ENCODE results near the gene IQUB. TPM values are rescaled to one million over a fixed set of nuclear protein-coding genes. Genes with fewer than 3 reads are reported as not detected.
A peak's percentile ranks its signal among the peaks of the same experiment; 100 is the strongest.
"Not testable (repeated sequence)": the region's sequence is repeated elsewhere in the genome, so short reads cannot be mapped to it uniquely, and the experiment has no call there.

The IQUB gene
- total and polyA plus RNA-seq, 5 donors: 0.07 to 0.79 (median 0.58) TPM

- intact Hi-C loops (cut with DNase I): no loop called here
- no peaks in the 10 kb centered on the region for H3K9me3 ChIP-seq (ENCODE audit: control insufficient read depth, low read length)
- H3K27me3 ChIP-seq (ENCODE audit: control insufficient read depth, insufficient read depth): no peaks in the 10 kb centered on the region
- WGBS: 96% methylated on average over 1 of the region's 1 CpG
- no peak overlapping the region for H3K4me3 ChIP-seq (ENCODE audit: low read length)
- no peaks in the 10 kb centered on the region for H3K4me1 ChIP-seq (ENCODE audit: control insufficient read depth, insufficient read depth, low read length)
- ATAC-seq: no peak
- H3K27ac ChIP-seq (ENCODE audit: low read length): no peak overlapping the region
- DNase-seq: no peak
Measured at GRCh38 chr7:123485187-123485586, 49.2 kb downstream of the IQUB start.

- WGBS: 95% methylated on average over 2 of the region's 2 CpGs
- no peak for ATAC-seq
Measured at GRCh38 chr7:123484199-123484598, 50.2 kb downstream of the IQUB start.

GRCh38 chr7:123480107-123480506, 54.3 kb downstream of the IQUB start:
- WGBS: 80% methylated on average over 3 of the region's 3 CpGs
- Histone ChIP-seq H3K4me1 (ENCODE audit: control insufficient read depth, insufficient read depth, low read length) (no peaks in the 10 kb centered on the region), H3K27me3 (ENCODE audit: control insufficient read depth, insufficient read depth) (no peaks in the 10 kb centered on the region), H3K9me3 (ENCODE audit: control insufficient read depth, low read length) (no peaks in the 10 kb centered on the region), H3K4me3 (ENCODE audit: low read length) (no peak overlapping the region), H3K27ac (ENCODE audit: low read length) (no peak overlapping the region)
- intact Hi-C loops (cut with DNase I): no loop called here
- no peak for DNase-seq
- ATAC-seq: no peak

More at GRCh38 chr7:123484199-123484598, 50.2 kb downstream of the IQUB start:
- Histone ChIP-seq H3K27me3 (ENCODE audit: control insufficient read depth, insufficient read depth) (no peaks in the 10 kb centered on the region), H3K9me3 (ENCODE audit: control insufficient read depth, low read length) (no peaks in the 10 kb centered on the region), H3K27ac (ENCODE audit: low read length) (no peak overlapping the region), H3K4me3 (ENCODE audit: low read length) (no peak overlapping the region), H3K4me1 (ENCODE audit: control insufficient read depth, insufficient read depth, low read length) (no peaks in the 10 kb centered on the region)
- no peak for DNase-seq
- intact Hi-C loops (cut with DNase I): no loop called here

- H3K4me1 ChIP-seq (ENCODE audit: control insufficient read depth, insufficient read depth, low read length); ATAC-seq; H3K27me3 ChIP-seq (ENCODE audit: control insufficient read depth, insufficient read depth); H3K4me3 ChIP-seq (ENCODE audit: low read length); H3K9me3 ChIP-seq (ENCODE audit: control insufficient read depth, low read length); H3K27ac ChIP-seq (ENCODE audit: low read length); intact Hi-C loops (cut with DNase I); DNase-seq: not testable (repeated sequence)
- 100% methylated on average over 1 of the region's 1 CpG for WGBS
Measured at GRCh38 chr7:123478056-123478455, 56.3 kb downstream of the IQUB start.

GRCh38 chr7:123472750-123473445, 61.5 kb downstream of the IQUB start:
- 49% methylated on average over 2 of the region's 2 CpGs for WGBS
- H3K4me1 ChIP-seq (ENCODE audit: control insufficient read depth, insufficient read depth, low read length): no peaks in the 10 kb centered on the region
- no peaks in the 10 kb centered on the region for H3K27me3 ChIP-seq (ENCODE audit: control insufficient read depth, insufficient read depth)
- no peak for ATAC-seq
- no peaks in the 10 kb centered on the region for H3K9me3 ChIP-seq (ENCODE audit: control insufficient read depth, low read length)
- no peak overlapping the region for H3K27ac ChIP-seq (ENCODE audit: low read length)
- intact Hi-C loops (cut with DNase I): no loop called here
- H3K4me3 ChIP-seq (ENCODE audit: low read length): no peak overlapping the region
- DNase-seq: no peak

- DNase-seq (no peak), ATAC-seq (no peak)
- no peak overlapping the region for H3K27ac ChIP-seq (ENCODE audit: low read length)
- no peaks in the 10 kb centered on the region for H3K4me1 ChIP-seq (ENCODE audit: control insufficient read depth, insufficient read depth, low read length)
- H3K4me3 ChIP-seq (ENCODE audit: low read length): no peak overlapping the region
- H3K27me3 ChIP-seq (ENCODE audit: control insufficient read depth, insufficient read depth): no peaks in the 10 kb centered on the region
- intact Hi-C loops (cut with DNase I): no loop called here
- WGBS: 76% methylated on average over 2 of the region's 2 CpGs
- H3K9me3 ChIP-seq (ENCODE audit: control insufficient read depth, low read length): no peaks in the 10 kb centered on the region
Measured at GRCh38 chr7:123472327-123472726, 62.1 kb downstream of the IQUB start.

GRCh38 chr7:123468303-123468702, 66.1 kb downstream of the IQUB start:
- ATAC-seq (no peak), DNase-seq (no peak)
- Histone ChIP-seq H3K4me3 (ENCODE audit: low read length) (no peak overlapping the region), H3K27ac (ENCODE audit: low read length) (no peak overlapping the region), H3K27me3 (ENCODE audit: control insufficient read depth, insufficient read depth) (no peaks in the 10 kb centered on the region), H3K4me1 (ENCODE audit: control insufficient read depth, insufficient read depth, low read length) (no peaks in the 10 kb centered on the region), H3K9me3 (ENCODE audit: control insufficient read depth, low read length) (no peaks in the 10 kb centered on the region)
- intact Hi-C loops (cut with DNase I): no loop called here
- 53% methylated on average over 5 of the region's 5 CpGs for WGBS

GRCh38 chr7:123463890-123464289, 70.5 kb downstream of the IQUB start:
- Histone ChIP-seq H3K27me3 (ENCODE audit: control insufficient read depth, insufficient read depth) (no peaks in the 10 kb centered on the region), H3K4me1 (ENCODE audit: control insufficient read depth, insufficient read depth, low read length) (no peaks in the 10 kb centered on the region), H3K27ac (ENCODE audit: low read length) (no peak overlapping the region), H3K9me3 (ENCODE audit: control insufficient read depth, low read length) (no peaks in the 10 kb centered on the region), H3K4me3 (ENCODE audit: low read length) (no peak overlapping the region)
- ATAC-seq: no peak
- no peak for DNase-seq
- intact Hi-C loops (cut with DNase I): no loop called here
- WGBS: 84% methylated on average over 2 of the region's 2 CpGs

GRCh38 chr7:123460616-123461015, 73.8 kb downstream of the IQUB start:
- no peak overlapping the region for H3K27ac ChIP-seq (ENCODE audit: low read length)
- H3K4me3 ChIP-seq (ENCODE audit: low read length): no peak overlapping the region
- WGBS: 56% methylated on average over 3 of the region's 3 CpGs
- intact Hi-C loops (cut with DNase I): no loop called here
- DNase-seq: no peak
- no peaks in the 10 kb centered on the region for H3K27me3 ChIP-seq (ENCODE audit: control insufficient read depth, insufficient read depth)
- H3K4me1 ChIP-seq (ENCODE audit: control insufficient read depth, insufficient read depth, low read length): no peaks in the 10 kb centered on the region
- ATAC-seq: peak; percentile 51 to 57
- no peaks in the 10 kb centered on the region for H3K9me3 ChIP-seq (ENCODE audit: control insufficient read depth, low read length)

GRCh38 chr7:123455965-123456470, 78.4 kb downstream of the IQUB start:
- ATAC-seq (no peak), DNase-seq (no peak)
- whole genome bisulfite sequencing: 68% methylated on average over 1 of the region's 1 CpG

GRCh38 chr7:123440101-123440548, 94.3 kb downstream of the IQUB start:
- DNase-seq: no peak
- no peak overlapping the region for H3K27ac ChIP-seq (ENCODE audit: low read length)
- no peaks in the 10 kb centered on the region for H3K4me1 ChIP-seq (ENCODE audit: control insufficient read depth, insufficient read depth, low read length)
- H3K9me3 ChIP-seq (ENCODE audit: control insufficient read depth, low read length): no peaks in the 10 kb centered on the region
- no peaks in the 10 kb centered on the region for H3K27me3 ChIP-seq (ENCODE audit: control insufficient read depth, insufficient read depth)
- no peak overlapping the region for H3K4me3 ChIP-seq (ENCODE audit: low read length)
- ATAC-seq: no peak
- intact Hi-C loops (cut with DNase I): no loop called here
- 25% methylated on average over 2 of the region's 2 CpGs for WGBS

More at GRCh38 chr7:123455965-123456470, 78.4 kb downstream of the IQUB start:
- no peaks in the 10 kb centered on the region for H3K27me3 ChIP-seq (ENCODE audit: control insufficient read depth, insufficient read depth)
- no peak overlapping the region for H3K4me3 ChIP-seq (ENCODE audit: low read length)
- H3K9me3 ChIP-seq (ENCODE audit: control insufficient read depth, low read length): no peaks in the 10 kb centered on the region
- H3K27ac ChIP-seq (ENCODE audit: low read length): no peak overlapping the region
- intact Hi-C loops (cut with DNase I): no loop called here
- H3K4me1 ChIP-seq (ENCODE audit: control insufficient read depth, insufficient read depth, low read length): no peaks in the 10 kb centered on the region

Data from right cardiac atrium (tissue), 5 donors.